ENCODE measurements around the gene IPCEF1. TPM values are rescaled to one million over a fixed set of nuclear protein-coding genes. Genes with fewer than 3 reads are reported as not detected.
A peak's percentile ranks its signal among the peaks of the same experiment; 100 is the strongest.

Gene IPCEF1
- total RNA-seq, 2 experiments from 2014 or later = 14.2 to 16.9 TPM

DNA sequence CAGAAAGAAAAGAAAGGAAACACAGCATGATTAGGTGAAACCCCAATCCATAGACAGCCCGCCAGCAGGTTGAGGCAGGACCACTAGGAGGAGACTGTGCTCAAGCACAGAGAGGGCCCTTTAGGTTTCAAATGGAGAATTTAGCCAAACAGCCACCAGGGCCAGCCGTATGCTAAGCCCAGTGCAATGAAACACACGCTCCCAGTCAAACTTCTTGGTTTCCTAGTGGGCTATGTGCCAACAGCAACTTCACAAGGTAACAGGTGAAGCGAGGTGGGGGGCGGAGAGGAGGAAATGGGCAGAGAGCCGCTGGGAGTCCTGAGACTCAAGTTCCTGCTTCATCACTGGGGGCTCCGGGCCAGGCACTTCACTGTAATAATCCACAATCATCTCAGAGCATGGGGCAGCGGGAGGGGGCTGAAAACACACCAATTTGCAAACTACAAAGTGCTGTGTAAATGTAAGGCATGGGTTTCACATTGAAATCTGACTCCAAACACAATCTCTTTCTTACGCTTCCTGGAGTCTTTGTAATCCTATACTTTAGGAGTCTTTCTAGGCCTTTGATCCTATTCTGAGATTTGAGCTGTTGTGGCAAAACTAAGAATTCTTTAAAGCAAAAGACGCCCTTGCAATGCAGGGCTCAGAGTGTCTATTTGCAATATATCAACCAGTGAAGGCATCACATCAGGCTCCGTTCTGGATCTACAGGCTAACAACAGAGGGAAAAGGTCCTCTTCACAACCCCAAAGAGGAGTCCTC is 200.3 kb downstream of the IPCEF1 start:
- H3K27me3 Mint-ChIP-seq = no peaks in the 10 kb centered on the region
- peak overlapping the region; percentile 86 for H3K27ac Mint-ChIP-seq
- H3K36me3 Mint-ChIP-seq = peaks cover 12% of the 10 kb centered on the region
- H3K9me3 Mint-ChIP-seq = no peaks in the 10 kb centered on the region
- peak overlapping the region; percentile 62 for H3K4me3 Mint-ChIP-seq
- peak; percentile 65 for DNase-seq
- H3K4me1 Mint-ChIP-seq = peaks cover 48% of the 10 kb centered on the region

DNA sequence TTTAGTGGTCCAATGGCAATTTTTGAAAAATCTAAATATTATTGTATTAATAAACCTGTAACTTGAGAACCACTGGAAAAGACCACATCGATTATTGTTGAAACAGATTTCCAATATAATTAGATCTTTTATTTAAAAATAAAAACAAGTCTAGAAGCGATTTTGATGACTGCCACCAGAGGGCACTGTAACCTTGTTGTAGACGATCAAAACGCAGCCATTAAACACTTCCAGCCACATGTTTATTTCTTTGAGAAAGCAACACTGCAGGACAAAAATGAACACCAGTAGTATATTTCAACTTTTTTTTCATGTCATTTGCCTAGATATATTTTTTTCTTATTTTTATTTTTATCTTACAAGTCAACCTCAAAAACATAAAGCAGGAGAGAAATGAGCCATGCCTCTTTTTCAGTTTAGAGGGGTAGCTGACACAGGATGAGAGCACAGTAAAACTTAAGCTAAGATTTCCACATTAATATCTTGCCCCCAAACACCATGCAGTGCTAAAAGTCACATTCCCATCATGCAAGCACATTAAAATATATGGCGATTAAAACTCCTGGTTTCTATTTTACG is 202.1 kb downstream of the IPCEF1 start:
- peaks cover 41% of the 10 kb centered on the region for H3K4me1 Mint-ChIP-seq
- DNase-seq = peak; percentile 24
- peak overlapping the region; percentile 39 for H3K27ac Mint-ChIP-seq
- peaks cover 5% of the 10 kb centered on the region for H3K36me3 Mint-ChIP-seq
- no peaks in the 10 kb centered on the region for H3K9me3 Mint-ChIP-seq
- no peak overlapping the region for H3K4me3 Mint-ChIP-seq
- H3K27me3 Mint-ChIP-seq = no peaks in the 10 kb centered on the region

DNA sequence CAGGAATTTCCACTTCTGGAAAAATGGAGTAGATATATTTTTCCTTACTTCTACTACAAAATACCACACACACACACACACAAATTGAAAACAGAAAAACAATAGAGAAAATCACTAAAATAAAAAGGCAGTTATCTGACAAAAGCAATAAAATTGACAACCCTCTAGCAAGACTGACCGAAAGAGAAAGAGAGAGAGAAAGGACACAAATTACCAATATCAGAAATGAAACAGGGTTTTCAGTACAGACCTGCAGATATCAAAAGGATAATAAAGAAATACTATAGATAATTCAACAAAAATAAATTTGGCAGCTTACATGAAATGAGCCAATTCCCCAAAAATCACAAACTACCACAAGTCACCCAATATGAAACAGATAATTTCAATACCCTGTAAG is 212.8 kb downstream of the IPCEF1 start:
- peaks cover 4% of the 10 kb centered on the region for H3K27me3 Mint-ChIP-seq
- DNase-seq = no peak
- no peaks in the 10 kb centered on the region for H3K9me3 Mint-ChIP-seq
- H3K4me3 Mint-ChIP-seq = no peak overlapping the region
- H3K27ac Mint-ChIP-seq = no peak overlapping the region
- H3K4me1 Mint-ChIP-seq = peaks cover 9% of the 10 kb centered on the region
- no peaks in the 10 kb centered on the region for H3K36me3 Mint-ChIP-seq

DNA sequence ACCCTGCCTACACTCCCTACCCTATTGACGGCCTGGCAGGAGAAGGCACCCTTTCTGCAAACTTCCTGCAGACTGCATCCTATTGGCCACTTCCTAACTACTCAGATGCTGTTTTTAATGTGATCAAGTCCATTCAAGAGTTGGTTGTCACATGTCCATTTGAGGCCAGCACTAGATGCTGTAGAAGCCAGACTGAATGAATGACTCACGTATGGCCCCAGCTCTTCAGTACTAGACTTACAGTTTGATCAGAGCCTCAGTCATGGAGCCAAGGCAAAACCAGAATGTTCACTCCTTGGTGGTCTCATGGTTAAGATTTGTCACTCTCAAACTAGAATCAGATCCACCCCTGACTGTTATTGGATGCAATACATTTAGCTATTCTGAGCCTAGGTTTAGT is 215.9 kb downstream of the IPCEF1 start:
- DNase-seq = no peak
- Mint-ChIP-seq H3K36me3 (no peaks in the 10 kb centered on the region), H3K4me1 (peaks cover 6% of the 10 kb centered on the region), H3K9me3 (no peaks in the 10 kb centered on the region), H3K27ac (no peak overlapping the region), H3K4me3 (no peak overlapping the region), H3K27me3 (peaks cover 4% of the 10 kb centered on the region)

DNA sequence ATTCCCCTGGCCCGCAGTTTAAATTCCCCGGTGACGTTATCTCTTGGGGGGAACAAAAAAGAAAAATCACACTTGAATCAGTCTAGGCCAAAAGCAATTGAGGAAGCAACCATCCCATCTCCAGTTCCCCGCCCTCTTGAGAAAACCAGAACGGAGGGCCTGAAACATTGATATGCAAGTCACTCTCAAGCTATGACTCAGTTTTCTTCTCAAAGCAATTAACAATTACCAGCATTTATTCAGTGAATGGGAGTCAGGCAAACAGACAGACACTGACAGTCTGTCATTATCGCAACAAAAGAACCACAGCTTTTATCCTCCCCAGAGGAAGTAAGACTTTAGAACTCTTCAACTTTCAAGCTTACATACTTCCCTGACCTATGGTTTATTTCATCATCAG is 216.7 kb downstream of the IPCEF1 start:
- no peak for DNase-seq
- Mint-ChIP-seq H3K4me3 (no peak overlapping the region), H3K27me3 (peaks cover 4% of the 10 kb centered on the region), H3K36me3 (no peaks in the 10 kb centered on the region), H3K4me1 (peaks cover 6% of the 10 kb centered on the region), H3K27ac (no peak overlapping the region), H3K9me3 (no peaks in the 10 kb centered on the region)

DNA sequence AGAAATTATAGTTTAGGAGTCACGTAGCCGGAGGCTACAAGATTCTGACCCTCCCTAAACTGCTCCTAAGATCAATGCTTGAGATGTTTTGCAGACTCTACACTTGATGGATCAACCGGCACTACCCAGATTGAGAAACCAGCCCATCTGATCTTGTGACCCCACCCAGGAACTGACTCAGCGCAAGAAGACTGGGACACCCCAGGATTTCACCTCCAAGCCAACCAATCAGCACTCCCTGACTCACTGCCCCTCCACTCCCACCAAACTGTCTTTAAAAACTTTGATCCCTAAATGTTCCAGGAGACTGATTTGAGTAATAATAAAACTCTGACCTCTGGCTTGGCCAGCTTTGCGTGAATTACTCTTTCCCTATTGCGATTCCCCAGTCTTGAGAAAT is 217.8 kb downstream of the IPCEF1 start:
- no peak for DNase-seq
- Mint-ChIP-seq H3K4me1 (peaks cover 6% of the 10 kb centered on the region), H3K27me3 (peaks cover 4% of the 10 kb centered on the region), H3K27ac (no peak overlapping the region), H3K9me3 (no peaks in the 10 kb centered on the region), H3K36me3 (no peaks in the 10 kb centered on the region), H3K4me3 (no peak overlapping the region)

DNA sequence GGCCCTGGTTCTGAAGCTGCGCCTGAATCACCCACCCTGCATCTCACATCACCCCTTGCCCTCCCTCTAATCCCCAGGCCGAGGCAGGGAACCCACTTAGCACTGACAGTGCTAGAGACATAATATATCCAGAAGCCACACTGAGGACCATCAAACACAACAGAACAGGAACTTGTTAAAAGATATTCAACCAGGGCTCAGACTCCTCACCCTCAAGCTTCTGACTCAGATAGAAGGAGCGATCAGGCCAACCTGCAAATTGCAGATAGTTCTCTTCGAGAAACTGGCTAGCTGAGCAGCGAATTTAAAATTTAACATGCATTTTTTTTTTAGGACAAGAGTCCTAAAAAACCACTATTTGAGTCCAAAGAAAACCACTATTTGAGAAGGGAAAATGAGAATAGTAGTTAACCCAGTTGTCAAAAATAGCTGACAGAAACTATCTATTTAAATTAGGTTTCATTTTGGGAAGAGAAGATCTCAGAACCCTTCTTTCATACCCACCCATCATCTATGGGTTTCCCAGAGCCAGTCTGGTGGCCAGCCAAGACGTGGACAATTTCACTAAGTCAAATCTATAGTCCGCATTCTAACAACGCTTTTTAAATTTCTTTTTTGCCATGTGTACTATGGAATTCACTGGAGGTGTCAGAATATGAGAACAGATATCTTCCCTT is 222.0 kb downstream of the IPCEF1 start:
- no peak for DNase-seq
- Mint-ChIP-seq H3K27me3 (no peaks in the 10 kb centered on the region), H3K4me1 (peaks cover 2% of the 10 kb centered on the region), H3K36me3 (no peaks in the 10 kb centered on the region), H3K4me3 (no peak overlapping the region), H3K9me3 (no peaks in the 10 kb centered on the region), H3K27ac (no peak overlapping the region)

DNA sequence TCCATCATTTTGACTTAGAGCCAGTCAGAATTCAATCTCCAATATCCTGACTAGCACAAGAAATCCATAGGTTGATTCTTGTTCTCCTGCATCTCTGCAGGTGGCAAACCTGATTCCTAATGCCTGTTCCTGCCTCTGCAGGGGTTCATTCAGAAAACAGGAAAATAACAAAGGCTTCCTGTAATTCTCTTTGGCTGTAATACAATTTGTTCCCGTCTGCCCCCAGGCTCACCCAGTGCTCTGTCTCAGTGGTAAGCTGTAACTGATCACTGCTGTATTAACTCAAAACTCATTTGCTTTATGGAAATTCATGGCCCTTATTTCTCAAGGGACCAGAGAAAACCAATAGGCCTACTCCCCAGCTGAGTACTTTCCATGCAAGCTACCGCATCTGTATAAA is 228.9 kb downstream of the IPCEF1 start:
- no peaks in the 10 kb centered on the region for H3K4me1 Mint-ChIP-seq
- H3K27ac Mint-ChIP-seq = no peak overlapping the region
- H3K9me3 Mint-ChIP-seq = no peaks in the 10 kb centered on the region
- no peaks in the 10 kb centered on the region for H3K36me3 Mint-ChIP-seq
- DNase-seq = no peak
- no peak overlapping the region for H3K4me3 Mint-ChIP-seq
- H3K27me3 Mint-ChIP-seq = no peaks in the 10 kb centered on the region

DNA sequence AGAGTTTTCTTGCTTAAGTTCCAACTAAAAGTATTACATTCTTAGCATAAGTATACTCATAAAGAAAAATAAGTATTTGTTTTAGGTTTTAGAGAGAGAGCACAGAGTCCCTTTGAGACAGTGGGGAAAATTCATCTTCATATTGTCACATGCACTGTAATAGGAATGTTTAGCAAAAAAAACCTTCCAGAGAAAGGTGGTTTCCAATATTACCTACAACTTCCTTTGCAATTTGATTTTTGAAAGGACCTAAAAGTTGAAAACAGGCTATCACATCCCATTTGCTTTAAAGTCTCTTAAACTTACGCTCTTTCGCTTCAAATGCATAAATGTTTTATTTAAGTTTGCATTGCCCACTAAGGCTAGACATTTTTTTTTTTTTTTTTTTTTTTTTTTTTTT is 231.2 kb downstream of the IPCEF1 start:
- Mint-ChIP-seq H3K27me3 (no peaks in the 10 kb centered on the region), H3K27ac (no peak overlapping the region), H3K36me3 (no peaks in the 10 kb centered on the region), H3K4me3 (no peak overlapping the region), H3K4me1 (no peaks in the 10 kb centered on the region), H3K9me3 (no peaks in the 10 kb centered on the region)
- DNase-seq = no peak

DNA sequence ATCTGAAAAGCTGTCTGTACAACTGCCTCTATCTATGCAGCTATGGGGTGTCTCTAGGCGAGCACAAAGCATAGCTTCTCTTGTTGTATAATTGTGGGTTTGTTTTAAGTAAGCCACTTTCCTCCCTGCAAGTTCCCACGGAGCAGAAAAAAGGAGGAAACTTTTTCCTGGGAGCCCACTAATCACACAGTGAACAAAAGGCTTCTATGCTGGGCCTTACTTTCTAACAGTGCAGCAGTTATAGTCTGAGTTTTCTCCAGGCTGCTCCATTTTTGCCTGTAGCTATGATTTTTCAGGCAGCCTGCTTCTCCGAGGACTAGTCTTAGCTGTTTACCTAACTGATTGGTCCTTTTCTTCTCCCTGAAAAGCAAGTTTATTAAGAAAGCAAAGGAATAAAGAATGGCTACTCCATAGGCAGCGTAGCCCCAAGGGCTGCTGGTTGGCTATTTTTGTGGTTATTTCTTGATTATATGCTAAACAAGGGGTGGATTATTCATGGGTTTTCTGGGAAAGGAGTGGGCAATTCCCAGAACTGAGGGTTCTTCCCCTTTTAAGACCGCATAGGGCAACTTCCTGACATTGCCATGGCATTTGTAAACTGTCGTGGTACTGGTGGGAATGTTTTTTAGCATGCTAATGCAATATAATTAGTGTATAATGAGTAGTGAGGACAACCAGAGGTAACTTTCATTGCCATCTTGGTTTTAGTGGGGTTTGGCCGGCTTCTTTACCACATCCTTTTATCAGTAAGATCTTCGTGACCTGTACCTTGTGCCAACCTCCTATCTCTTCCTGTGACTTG is 233.2 kb downstream of the IPCEF1 start:
- no peaks in the 10 kb centered on the region for H3K4me1 Mint-ChIP-seq
- H3K27me3 Mint-ChIP-seq = peaks cover 8% of the 10 kb centered on the region
- no peak overlapping the region for H3K27ac Mint-ChIP-seq
- no peaks in the 10 kb centered on the region for H3K9me3 Mint-ChIP-seq
- H3K4me3 Mint-ChIP-seq = no peak overlapping the region
- H3K36me3 Mint-ChIP-seq = no peaks in the 10 kb centered on the region
- DNase-seq = no peak

DNA sequence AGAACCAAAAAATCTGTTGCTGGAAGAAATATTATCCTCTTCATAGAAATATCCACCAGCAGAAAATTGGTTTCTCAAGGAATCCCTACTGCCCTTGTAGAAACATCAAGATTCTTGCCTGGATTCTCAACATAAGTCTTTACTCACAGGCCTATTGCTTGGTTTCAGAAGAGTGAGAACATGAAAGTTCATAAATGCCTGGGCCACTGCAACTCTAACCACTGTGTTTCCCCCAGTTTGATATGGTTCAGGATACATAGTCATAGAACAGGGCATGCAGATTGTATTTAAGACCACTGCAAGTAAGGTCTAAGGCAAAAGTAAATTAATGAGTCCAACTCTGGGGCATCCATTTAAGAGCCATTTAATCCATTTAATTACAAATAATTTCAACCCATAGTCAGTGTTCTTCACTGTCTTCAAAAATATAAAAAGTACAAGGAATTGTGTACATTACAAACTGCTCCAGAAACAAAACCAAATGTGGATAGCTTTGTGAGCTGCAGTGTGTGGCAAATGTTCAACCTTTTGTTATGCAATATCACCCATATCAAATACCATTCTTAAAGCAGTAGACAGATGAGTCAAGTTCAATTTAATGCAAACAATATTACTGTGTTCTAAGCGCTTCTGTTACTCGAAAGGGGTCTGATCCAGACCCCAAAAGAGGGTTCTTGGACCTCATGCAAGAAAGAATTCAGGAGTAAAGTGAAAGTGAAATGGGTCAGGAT is 234.2 kb downstream of the IPCEF1 start:
- H3K27ac Mint-ChIP-seq = no peak overlapping the region
- H3K4me1 Mint-ChIP-seq = no peaks in the 10 kb centered on the region
- H3K36me3 Mint-ChIP-seq = no peaks in the 10 kb centered on the region
- H3K27me3 Mint-ChIP-seq = peaks cover 8% of the 10 kb centered on the region
- no peak overlapping the region for H3K4me3 Mint-ChIP-seq
- no peak for DNase-seq
- no peaks in the 10 kb centered on the region for H3K9me3 Mint-ChIP-seq

DNA sequence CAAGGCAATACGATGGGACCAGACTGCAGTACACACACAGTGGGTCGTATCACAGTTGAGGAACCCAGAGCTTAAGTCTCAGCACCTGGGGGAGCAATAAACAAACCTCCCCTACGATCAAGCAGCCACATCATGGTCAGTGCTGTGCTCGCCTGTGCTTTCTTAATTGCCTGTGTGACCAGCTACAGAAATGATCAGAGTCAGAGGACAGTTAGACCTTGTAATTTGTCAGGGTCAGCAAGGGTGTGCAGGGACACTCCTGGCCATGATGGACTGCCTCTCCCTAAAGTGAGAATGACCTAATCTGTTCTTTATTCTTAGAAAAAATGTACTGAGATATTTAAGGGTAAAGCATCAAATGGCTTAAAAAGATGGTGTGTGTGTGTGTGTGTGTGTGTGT is 239.1 kb downstream of the IPCEF1 start:
- H3K4me1 Mint-ChIP-seq = no peaks in the 10 kb centered on the region
- H3K27ac Mint-ChIP-seq = no peak overlapping the region
- H3K9me3 Mint-ChIP-seq = no peaks in the 10 kb centered on the region
- H3K4me3 Mint-ChIP-seq = no peak overlapping the region
- no peak for DNase-seq
- peaks cover 8% of the 10 kb centered on the region for H3K27me3 Mint-ChIP-seq
- H3K36me3 Mint-ChIP-seq = no peaks in the 10 kb centered on the region

DNA sequence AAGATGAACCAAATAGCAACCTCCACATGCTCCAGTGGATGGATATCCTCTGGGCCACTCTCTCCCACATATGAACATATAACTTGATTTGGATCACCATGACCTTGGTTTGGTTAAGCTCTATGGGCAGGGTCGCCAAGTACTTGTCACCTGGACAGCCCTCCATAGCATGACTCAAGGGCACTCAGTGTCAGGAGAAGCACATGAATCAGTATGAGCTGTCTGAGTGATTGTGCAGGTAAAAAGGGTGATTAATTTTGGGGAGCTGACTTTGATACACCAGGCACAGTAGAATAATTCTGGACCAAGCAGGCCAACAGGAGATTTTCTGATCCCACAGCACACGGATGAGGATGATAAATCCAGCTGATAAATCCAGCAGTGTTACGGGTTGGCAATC is 243.2 kb downstream of the IPCEF1 start:
- no peaks in the 10 kb centered on the region for H3K36me3 Mint-ChIP-seq
- H3K4me3 Mint-ChIP-seq = no peak overlapping the region
- no peak overlapping the region for H3K27ac Mint-ChIP-seq
- DNase-seq = no peak
- H3K9me3 Mint-ChIP-seq = no peaks in the 10 kb centered on the region
- H3K27me3 Mint-ChIP-seq = no peaks in the 10 kb centered on the region
- H3K4me1 Mint-ChIP-seq = no peaks in the 10 kb centered on the region

DNA sequence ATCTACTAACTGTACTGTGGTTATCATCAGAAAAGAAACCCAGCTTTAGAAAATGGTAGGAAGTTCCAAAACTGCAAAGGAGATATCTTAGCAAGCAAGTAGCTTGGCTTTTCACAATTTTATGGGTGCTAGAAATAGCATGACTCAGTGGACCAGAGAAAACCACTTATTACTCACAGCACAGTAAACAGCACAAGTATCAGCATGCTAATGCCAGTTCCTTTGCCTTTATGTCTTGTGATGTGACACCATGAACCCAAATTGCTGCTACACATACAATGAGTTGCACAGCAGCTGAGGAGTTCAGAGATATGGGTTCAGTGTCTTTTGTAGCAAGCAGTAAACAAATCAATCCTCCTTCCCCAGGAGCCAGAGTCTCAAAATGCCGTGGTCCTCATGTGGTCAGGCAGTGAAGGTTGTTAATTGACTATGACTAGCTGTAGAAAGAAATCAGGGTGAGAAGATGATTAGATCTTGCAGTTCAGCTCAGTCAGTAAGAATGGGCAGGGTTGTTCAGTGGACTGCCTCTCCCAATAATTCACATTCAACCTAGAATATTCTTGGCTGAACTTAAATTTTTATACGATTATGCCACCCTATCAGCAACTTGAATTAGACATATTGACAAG is 244.3 kb downstream of the IPCEF1 start:
- no peak overlapping the region for H3K27ac Mint-ChIP-seq
- DNase-seq = no peak
- no peak overlapping the region for H3K4me3 Mint-ChIP-seq
- H3K9me3 Mint-ChIP-seq = no peaks in the 10 kb centered on the region
- H3K4me1 Mint-ChIP-seq = no peaks in the 10 kb centered on the region
- H3K36me3 Mint-ChIP-seq = no peaks in the 10 kb centered on the region
- no peaks in the 10 kb centered on the region for H3K27me3 Mint-ChIP-seq
